DND-41 (cell line): Measurements from ENCODE around the gene CD86.

Source experiments
- ATAC-seq: fragments of 200-7000 bp; cut with Tn5 transposase; 3 replicates; pipeline ENCODE4 v1.9.1; 2021; ENCODE audit warnings: low read depth; ENCODE audit not compliant: insufficient read depth
- DNase-seq: peaks from one replicate; pipeline ENCODE4 v3.0.0-alpha.2; 2020
- H2AFZ ChIP-seq: 2 replicates; pipeline ENCODE4 v1.6.0; 2012; ENCODE audit warnings: low read depth, low read length
- H3K27ac ChIP-seq: 2 replicates; pipeline ENCODE4 v1.5.1; 2012; ENCODE audit warnings: low read length, inconsistent platforms
- H3K27me3 ChIP-seq: fragments of 200-600 bp; sonication (generic); 2 replicates; pipeline ENCODE4 v1.6.0; 2012; ENCODE audit warnings: low read length, mild to moderate bottlenecking, inconsistent platforms; ENCODE audit not compliant: insufficient read depth, poor library complexity
- H3K36me3 ChIP-seq: 2 replicates; pipeline ENCODE4 v1.5.1; 2012; ENCODE audit warnings: low read length, inconsistent platforms; ENCODE audit not compliant: insufficient read depth
- H3K4me1 ChIP-seq: 2 replicates; pipeline ENCODE4 v1.5.1; 2012; ENCODE audit warnings: mild to moderate bottlenecking, low read length; ENCODE audit not compliant: insufficient read depth
- H3K4me2 ChIP-seq: 2 replicates; pipeline ENCODE4 v1.6.0; 2012; ENCODE audit warnings: mild to moderate bottlenecking, moderate library complexity, low read length, inconsistent platforms; ENCODE audit not compliant: insufficient read depth
- H3K4me3 ChIP-seq, 2 experiments: fragments of 200-600 bp in 1 of 2; shearing (Covaris generic) in 1 of 2; 2 replicates each; pipeline ENCODE4 v1.5.1; 2012 to 2016; ENCODE audit warnings: inconsistent platforms in 2 of 2, low read length in 2 of 2, mild to moderate bottlenecking in 2 of 2, low read depth in 1 of 2, moderate library complexity in 1 of 2
- H3K79me2 ChIP-seq: 2 replicates; pipeline ENCODE4 v1.6.0; 2012; ENCODE audit warnings: low read length, inconsistent platforms; ENCODE audit not compliant: insufficient read depth
- H3K9ac ChIP-seq: 2 replicates; pipeline ENCODE4 v1.6.0; 2012; ENCODE audit warnings: low read depth, mild to moderate bottlenecking, inconsistent platforms, low read length, moderate library complexity
- H3K9me3 ChIP-seq: 2 replicates; pipeline ENCODE4 v1.5.1; 2012; ENCODE audit warnings: low read length, moderate library complexity, mild to moderate bottlenecking, inconsistent platforms; ENCODE audit not compliant: insufficient read depth, severe bottlenecking
- H4K20me1 ChIP-seq: 2 replicates; pipeline ENCODE4 v1.6.0; 2012; ENCODE audit warnings: low read length; ENCODE audit not compliant: insufficient read depth
- CTCF ChIP-seq: IDR thresholded peaks from 2 replicates; pipeline ENCODE4 v1.5.1; 2012; ENCODE audit warnings: borderline replicate concordance, low read length, moderate library complexity, mild to moderate bottlenecking; ENCODE audit not compliant: poor library complexity, severe bottlenecking; ENCODE audit errors: extremely low read depth
- EZH2 ChIP-seq: IDR thresholded peaks from 3 replicates; pipeline ENCODE4 v1.6.1; 2012; ENCODE audit warnings: borderline replicate concordance, low read depth, mild to moderate bottlenecking, moderate library complexity, low read length, inconsistent platforms; ENCODE audit not compliant: severe bottlenecking

The CD86 gene

GRCh38 chr3:122100083-122100482, 44.9 kb downstream of the CD86 start:
- no peak overlapping the region for H3K4me2 ChIP-seq
- H4K20me1 ChIP-seq = no peaks in the 10 kb centered on the region
- H3K36me3 ChIP-seq = no peaks in the 10 kb centered on the region
- no peak for ATAC-seq
- DNase-seq = no peak
- no peaks in the 10 kb centered on the region for H3K9me3 ChIP-seq
- TF ChIP-seq EZH2 (no peak), CTCF (no peak)
- no peak overlapping the region for H2AFZ ChIP-seq
- peaks cover 9% of the 10 kb centered on the region for H3K4me1 ChIP-seq
- H3K27ac ChIP-seq = no peak overlapping the region
- H3K27me3 ChIP-seq = no peaks in the 10 kb centered on the region
- no peak overlapping the region for H3K9ac ChIP-seq
- no peaks in the 10 kb centered on the region for H3K79me2 ChIP-seq
- H3K4me3 ChIP-seq = no peak overlapping the region

- Histone ChIP-seq H3K4me1 (peaks cover 9% of the 10 kb centered on the region), H4K20me1 (no peaks in the 10 kb centered on the region), H3K4me2 (no peak overlapping the region), H3K36me3 (no peaks in the 10 kb centered on the region), H3K27me3 (no peaks in the 10 kb centered on the region), H3K9ac (no peak overlapping the region), H3K4me3 (no peak overlapping the region), H3K9me3 (no peaks in the 10 kb centered on the region), H3K27ac (no peak overlapping the region), H3K79me2 (no peaks in the 10 kb centered on the region), H2AFZ (no peak overlapping the region)
- TF ChIP-seq EZH2 (no peak), CTCF (no peak)
- no peak for ATAC-seq
- no peak for DNase-seq
Observed at GRCh38 chr3:122100591-122101463, 45.7 kb downstream of the CD86 start.

GRCh38 chr3:122101646-122102045, 46.5 kb downstream of the CD86 start:
- H3K4me1 ChIP-seq = peaks cover 9% of the 10 kb centered on the region
- TF ChIP-seq CTCF (peak; percentile 76), EZH2 (no peak)
- no peak overlapping the region for H3K9ac ChIP-seq
- H3K9me3 ChIP-seq = no peaks in the 10 kb centered on the region
- no peaks in the 10 kb centered on the region for H4K20me1 ChIP-seq
- peak; percentile 11 for DNase-seq
- H3K4me3 ChIP-seq = no peak overlapping the region
- H2AFZ ChIP-seq = no peak overlapping the region
- H3K79me2 ChIP-seq = no peaks in the 10 kb centered on the region
- H3K36me3 ChIP-seq = no peaks in the 10 kb centered on the region
- peak; percentile 77 for ATAC-seq
- no peaks in the 10 kb centered on the region for H3K27me3 ChIP-seq
- H3K27ac ChIP-seq = no peak overlapping the region
- H3K4me2 ChIP-seq = no peak overlapping the region
